GM13976 (cell line): ENCODE results near the gene GDF7.

Source experiments
- DNase-seq: peaks from one replicate; pipeline ENCODE4 v3.0.0; 2012; ENCODE audit warnings: low spot score
- in situ Hi-C: fragments of 300-500 bp; cut with MboI; formaldehyde crosslinking; loops from one replicate; pipeline ENCODE4 v1.12.0; 2022; ENCODE audit warnings: low sequenced_read_pairs, mixed read lengths, inconsistent platforms; ENCODE audit not compliant: unreplicated experiment
- TF ChIP-seq, protein P1 (sequence below): IDR thresholded peaks from 2 replicates; pipeline ENCODE4 v1.5.1; 2012; ENCODE audit warnings: borderline replicate concordance, mild to moderate bottlenecking; ENCODE audit not compliant: insufficient read depth; ENCODE audit errors: extremely low read depth, missing control alignments, control extremely low read depth

GDF7 gene

DNA sequence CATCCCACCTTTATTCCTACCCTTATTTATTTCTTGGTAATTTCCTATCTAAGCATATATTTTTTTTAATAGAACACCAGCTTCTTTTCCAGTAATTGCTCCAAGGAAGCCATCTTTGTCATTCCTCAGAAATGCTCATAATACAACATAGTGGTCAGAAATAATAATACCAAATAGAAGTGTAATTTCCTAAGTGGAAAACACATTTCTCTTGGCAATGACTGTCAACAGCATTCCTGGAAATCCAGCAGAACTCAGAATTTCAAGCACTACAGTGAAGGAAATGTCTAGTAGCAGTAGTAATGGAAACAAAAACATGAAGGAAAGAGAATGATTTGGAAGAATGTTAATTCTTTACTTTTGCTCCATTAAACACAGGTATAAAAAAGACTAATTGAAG, 56.6 kb downstream of the GDF7 start:
- TF ChIP-seq, protein P1, sequence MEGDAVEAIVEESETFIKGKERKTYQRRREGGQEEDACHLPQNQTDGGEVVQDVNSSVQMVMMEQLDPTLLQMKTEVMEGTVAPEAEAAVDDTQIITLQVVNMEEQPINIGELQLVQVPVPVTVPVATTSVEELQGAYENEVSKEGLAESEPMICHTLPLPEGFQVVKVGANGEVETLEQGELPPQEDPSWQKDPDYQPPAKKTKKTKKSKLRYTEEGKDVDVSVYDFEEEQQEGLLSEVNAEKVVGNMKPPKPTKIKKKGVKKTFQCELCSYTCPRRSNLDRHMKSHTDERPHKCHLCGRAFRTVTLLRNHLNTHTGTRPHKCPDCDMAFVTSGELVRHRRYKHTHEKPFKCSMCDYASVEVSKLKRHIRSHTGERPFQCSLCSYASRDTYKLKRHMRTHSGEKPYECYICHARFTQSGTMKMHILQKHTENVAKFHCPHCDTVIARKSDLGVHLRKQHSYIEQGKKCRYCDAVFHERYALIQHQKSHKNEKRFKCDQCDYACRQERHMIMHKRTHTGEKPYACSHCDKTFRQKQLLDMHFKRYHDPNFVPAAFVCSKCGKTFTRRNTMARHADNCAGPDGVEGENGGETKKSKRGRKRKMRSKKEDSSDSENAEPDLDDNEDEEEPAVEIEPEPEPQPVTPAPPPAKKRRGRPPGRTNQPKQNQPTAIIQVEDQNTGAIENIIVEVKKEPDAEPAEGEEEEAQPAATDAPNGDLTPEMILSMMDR: no peak
- no peak for DNase-seq
- in situ Hi-C loops: no loop called here

DNA sequence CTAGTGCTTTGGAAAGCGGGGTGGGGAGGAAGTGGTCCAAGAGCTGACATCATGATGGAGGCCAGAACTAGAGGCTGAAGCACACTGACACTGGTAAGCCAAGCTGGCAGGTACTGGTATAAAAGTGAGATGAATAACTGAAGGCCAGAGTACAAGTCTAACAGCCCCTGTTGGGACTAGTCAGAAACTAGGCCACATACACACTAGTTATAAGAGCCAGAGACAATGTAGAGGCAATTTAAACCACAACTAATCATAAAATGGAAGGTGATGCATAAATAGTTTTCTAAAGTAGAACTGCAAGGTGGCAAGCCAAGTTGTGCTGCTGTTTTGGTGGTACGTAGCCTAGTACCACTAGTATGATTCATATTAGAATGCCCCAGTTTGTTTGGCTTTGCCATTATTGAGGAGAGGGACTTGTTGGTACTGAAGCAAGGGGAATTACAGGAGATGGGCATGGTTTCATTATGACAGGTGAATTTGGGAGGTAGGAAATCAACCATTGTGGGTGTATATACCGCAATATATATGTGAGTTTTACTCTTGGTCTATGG, 57.6 kb downstream of the GDF7 start:
- in situ Hi-C loops: no loop called here
- TF ChIP-seq, protein P1: no peak
- no peak for DNase-seq

DNA sequence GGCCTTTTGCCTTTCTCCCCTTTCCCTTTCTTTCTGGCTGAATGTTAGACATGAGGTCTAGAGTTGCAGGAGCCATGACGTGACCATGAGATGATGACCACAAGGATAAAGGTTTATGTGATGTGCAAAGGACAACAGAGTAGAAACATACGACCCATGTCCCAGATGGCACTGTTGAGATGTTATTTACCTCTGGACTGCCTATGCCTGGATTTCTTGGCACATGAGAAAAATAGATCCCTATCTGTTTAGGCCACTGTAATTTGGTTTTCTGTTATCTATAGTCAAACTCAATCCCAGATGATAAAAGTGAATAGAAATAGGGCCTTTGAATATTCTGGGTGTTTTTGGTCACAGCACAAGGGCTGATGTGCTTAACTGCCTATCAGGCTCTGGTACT, 58.8 kb downstream of the GDF7 start:
- in situ Hi-C loops: no loop called here
- no peak for DNase-seq
- TF ChIP-seq, protein P1: no peak

DNA sequence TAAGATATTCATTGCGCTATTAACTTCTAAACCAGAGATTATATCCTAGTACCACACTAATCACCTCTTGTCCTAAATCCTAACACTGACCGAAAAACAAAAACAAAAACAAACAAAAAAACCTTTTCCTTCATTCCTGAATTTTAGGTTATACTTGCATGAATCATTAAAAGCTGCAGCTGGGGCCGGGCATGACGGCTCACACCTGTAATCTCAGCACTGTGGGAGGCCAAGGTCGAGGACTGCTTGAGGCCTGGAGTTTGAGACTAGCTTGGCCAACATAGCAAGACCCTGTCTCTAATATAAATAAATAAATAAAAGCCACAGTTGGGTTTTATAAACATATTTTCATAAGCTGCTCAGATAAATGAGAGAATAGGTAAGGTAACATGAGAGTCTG, 60.0 kb downstream of the GDF7 start:
- DNase-seq: no peak
- in situ Hi-C loops: no loop called here
- TF ChIP-seq, protein P1: no peak

DNA sequence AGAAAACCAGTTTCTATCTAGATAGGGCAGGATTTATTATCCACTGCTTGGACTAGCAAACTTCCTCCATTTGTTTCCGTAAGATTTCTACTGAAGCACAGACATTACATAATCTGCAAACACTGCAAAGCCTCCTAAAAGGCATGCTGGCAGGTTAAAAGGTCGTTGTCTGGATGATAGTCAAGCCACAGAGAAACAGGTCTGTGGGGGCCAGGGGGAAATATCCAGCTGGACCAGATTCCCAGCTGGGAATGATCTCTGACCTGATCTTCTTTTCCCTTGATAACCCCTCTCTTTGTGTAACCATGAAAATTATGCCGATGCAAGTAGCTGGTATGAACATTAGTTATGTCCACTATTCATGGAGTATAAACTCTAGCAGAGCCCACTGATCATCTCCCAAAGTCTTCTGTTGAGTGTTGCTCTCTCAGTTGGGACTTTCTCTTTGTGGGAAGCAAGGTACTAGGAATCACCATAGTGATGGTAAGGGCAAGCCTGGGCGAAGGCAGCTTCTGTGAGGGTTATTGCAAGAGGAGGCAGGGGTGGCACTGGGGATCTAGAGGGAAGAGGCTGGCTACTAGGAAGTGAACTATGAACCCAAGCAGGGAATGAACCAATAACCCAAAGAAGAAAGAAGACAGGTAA, 61.3 kb downstream of the GDF7 start:
- TF ChIP-seq, protein P1: no peak
- in situ Hi-C loops: no loop called here
- DNase-seq: no peak
